ENCODE results near the gene ANKRD28. TPM values are rescaled to one million over a fixed set of nuclear protein-coding genes. Genes with fewer than 3 reads are reported as not detected.
"Not testable (repeated sequence)": the region's sequence is repeated elsewhere in the genome, so short reads cannot be mapped to it uniquely, and the experiment has no call there.

ANKRD28 gene
- 10 to 100 TPM; 22.1 to 43.0 TPM for total RNA-seq

- peak in 1 of 2 donors; percentile 24 for DNase-seq (ENCODE audit: low spot score in 2 of 2)
- ATAC-seq, result peak; percentile 72 to 73
These were observed at the start of gene ANKRD28 for GRCh38 chr3:15797642-15798303. TSS of gene ANKRD28 (minus strand) at chr3:15797979. CDS start at chr3:15796521, 1,458 bp downstream.

GRCh38 chr3:15847239-15847638, 49.5 kb upstream of the ANKRD28 start:
- DNase-seq (ENCODE audit: low spot score in 2 of 2) (no peak), ATAC-seq (no peak)
- no peak overlapping the region for H3K27ac Mint-ChIP-seq
- H3K9me3 Mint-ChIP-seq, result peaks cover 0 to 25% of the 10 kb centered on the region in 2 donors
- H3K36me3 Mint-ChIP-seq, result peaks cover 5 to 30% of the 10 kb centered on the region in 2 donors

More at GRCh38 chr3:15797642-15798303, at the start of gene ANKRD28:
- Mint-ChIP-seq H3K36me3 (peaks cover 0 to 7% of the 10 kb centered on the region in 2 donors), H3K9me3 (peaks cover 0 to 2% of the 10 kb centered on the region in 2 donors), H3K27ac (peak within 1 kb of the TSS; percentile 84 to 91)

GRCh38 chr3:15846606-15847005, 48.8 kb upstream of the ANKRD28 start:
- H3K27ac Mint-ChIP-seq, result no peak overlapping the region
- ATAC-seq, result no peak
- no peak for DNase-seq (ENCODE audit: low spot score in 2 of 2)
- H3K36me3 Mint-ChIP-seq, result peaks cover 5 to 26% of the 10 kb centered on the region in 2 donors
- peaks cover 0 to 25% of the 10 kb centered on the region in 2 donors for H3K9me3 Mint-ChIP-seq

GRCh38 chr3:15845475-15845874, 47.7 kb upstream of the ANKRD28 start:
- Mint-ChIP-seq H3K36me3 (peaks cover 2 to 28% of the 10 kb centered on the region in 2 donors), H3K27ac (peak overlapping the region in 1 of 2 donors; percentile 11), H3K9me3 (peaks cover 5 to 28% of the 10 kb centered on the region in 2 donors)
- no peak for DNase-seq (ENCODE audit: low spot score in 2 of 2)
- ATAC-seq, result peak; percentile 73 to 85

GRCh38 chr3:15844889-15845288, 47.1 kb upstream of the ANKRD28 start:
- DNase-seq (ENCODE audit: low spot score in 2 of 2) (no peak), ATAC-seq (no peak)
- Mint-ChIP-seq H3K27ac (no peak overlapping the region), H3K36me3 (peaks cover 8 to 34% of the 10 kb centered on the region in 2 donors), H3K9me3 (peaks cover 11 to 31% of the 10 kb centered on the region in 2 donors)

- Mint-ChIP-seq H3K36me3 (peaks cover 16 to 49% of the 10 kb centered on the region in 2 donors), H3K9me3 (peaks cover 19 to 34% of the 10 kb centered on the region in 2 donors)
- not testable (repeated sequence) for DNase-seq (ENCODE audit: low spot score in 2 of 2); ATAC-seq; H3K27ac Mint-ChIP-seq
These were observed 43.6 kb upstream of the ANKRD28 start for GRCh38 chr3:15841091-15841973.

- Mint-ChIP-seq H3K9me3 (peaks cover 19 to 29% of the 10 kb centered on the region in 2 donors), H3K36me3 (peaks cover 16 to 40% of the 10 kb centered on the region in 2 donors), H3K27ac (no peak overlapping the region)
- DNase-seq (ENCODE audit: low spot score in 2 of 2) (no peak), ATAC-seq (no peak)
These were observed 41.8 kb upstream of the ANKRD28 start for GRCh38 chr3:15839568-15839967.

- no peak for ATAC-seq
These were observed 34.1 kb upstream of the ANKRD28 start for GRCh38 chr3:15831927-15832326.

GRCh38 chr3:15825016-15825415, 27.2 kb upstream of the ANKRD28 start:
- no peaks in the 10 kb centered on the region for H3K9me3 Mint-ChIP-seq
- H3K27ac Mint-ChIP-seq, result no peak overlapping the region
- no peak for DNase-seq (ENCODE audit: low spot score in 2 of 2)
- no peak for ATAC-seq
- H3K36me3 Mint-ChIP-seq, result no peaks in the 10 kb centered on the region

More at GRCh38 chr3:15831927-15832326, 34.1 kb upstream of the ANKRD28 start:
- Mint-ChIP-seq H3K9me3 (no peaks in the 10 kb centered on the region), H3K27ac (no peak overlapping the region), H3K36me3 (no peaks in the 10 kb centered on the region)
- DNase-seq (ENCODE audit: low spot score in 2 of 2), result no peak

GRCh38 chr3:15823092-15823491, 25.3 kb upstream of the ANKRD28 start:
- H3K36me3 Mint-ChIP-seq, result no peaks in the 10 kb centered on the region

GRCh38 chr3:15822281-15822680, 24.5 kb upstream of the ANKRD28 start:
- ATAC-seq (no peak), DNase-seq (ENCODE audit: low spot score in 2 of 2) (no peak)
- Mint-ChIP-seq H3K36me3 (no peaks in the 10 kb centered on the region), H3K27ac (no peak overlapping the region), H3K9me3 (no peaks in the 10 kb centered on the region)

More at GRCh38 chr3:15823092-15823491, 25.3 kb upstream of the ANKRD28 start:
- H3K27ac Mint-ChIP-seq, result no peak overlapping the region
- no peaks in the 10 kb centered on the region for H3K9me3 Mint-ChIP-seq
- DNase-seq (ENCODE audit: low spot score in 2 of 2) (no peak), ATAC-seq (no peak)

- Mint-ChIP-seq H3K36me3 (no peaks in the 10 kb centered on the region), H3K27ac (no peak overlapping the region), H3K9me3 (no peaks in the 10 kb centered on the region)
- no peak for ATAC-seq
- DNase-seq (ENCODE audit: low spot score in 2 of 2), result no peak
These were observed 23.1 kb upstream of the ANKRD28 start for GRCh38 chr3:15820911-15821310.

GRCh38 chr3:15819576-15819975, 21.8 kb upstream of the ANKRD28 start:
- H3K27ac Mint-ChIP-seq, result no peak overlapping the region
- ATAC-seq (no peak), DNase-seq (ENCODE audit: low spot score in 2 of 2) (no peak)
- no peaks in the 10 kb centered on the region for H3K9me3 Mint-ChIP-seq
- H3K36me3 Mint-ChIP-seq, result no peaks in the 10 kb centered on the region

- Mint-ChIP-seq H3K36me3 (no peaks in the 10 kb centered on the region), H3K9me3 (no peaks in the 10 kb centered on the region), H3K27ac (no peak overlapping the region)
- no peak for DNase-seq (ENCODE audit: low spot score in 2 of 2)
- ATAC-seq, result no peak
These were observed 21.3 kb upstream of the ANKRD28 start for GRCh38 chr3:15819043-15819442.

- no peaks in the 10 kb centered on the region for H3K36me3 Mint-ChIP-seq
- DNase-seq (ENCODE audit: low spot score in 2 of 2), result no peak
- ATAC-seq, result no peak
- H3K9me3 Mint-ChIP-seq, result no peaks in the 10 kb centered on the region
- H3K27ac Mint-ChIP-seq, result no peak overlapping the region
These were observed 17.9 kb upstream of the ANKRD28 start for GRCh38 chr3:15815696-15816095.

GRCh38 chr3:15813079-15813478, 15.3 kb upstream of the ANKRD28 start:
- H3K27ac Mint-ChIP-seq, H3K36me3 Mint-ChIP-seq: not testable (repeated sequence)
- H3K9me3 Mint-ChIP-seq, result peaks cover 0 to 10% of the 10 kb centered on the region in 2 donors

GRCh38 chr3:15812183-15812582, 14.4 kb upstream of the ANKRD28 start:
- Mint-ChIP-seq H3K9me3 (peaks cover 0 to 10% of the 10 kb centered on the region in 2 donors), H3K36me3 (no peaks in the 10 kb centered on the region), H3K27ac (no peak overlapping the region)
- ATAC-seq (no peak), DNase-seq (ENCODE audit: low spot score in 2 of 2) (no peak)

More at GRCh38 chr3:15813079-15813478, 15.3 kb upstream of the ANKRD28 start:
- not testable (repeated sequence) for ATAC-seq; DNase-seq (ENCODE audit: low spot score in 2 of 2)

Data from activated naive CD4-positive, alpha-beta T cell treated with anti-CD3 and anti-CD28 coated beads, Interleukin-2, amount 50 U/mL, for 72 hours (primary cell).